H1 (cell line): ENCODE measurements around the gene KIAA1614. TPM values are rescaled to one million over a fixed set of nuclear protein-coding genes. Genes with fewer than 3 reads are reported as not detected.

Experiments used
- CBX8 ChIP-seq: fragments of 300-800, 300-1000 bp; sonication (generic); IDR thresholded peaks from 2 replicates; pipeline ENCODE4 v1.7.1; 2016; ENCODE audit warnings: low read depth, low read length, borderline replicate concordance
- CHD7 ChIP-seq: fragments of 300-600 bp; sonication (generic); IDR thresholded peaks from 2 replicates; pipeline ENCODE4 v1.7.1; 2012; ENCODE audit warnings: low read length, moderate library complexity, mild to moderate bottlenecking, inconsistent platforms; ENCODE audit not compliant: insufficient replicate concordance
- JUND ChIP-seq: IDR thresholded peaks from 2 replicates; pipeline ENCODE4 v1.6.1; 2011; ENCODE audit warnings: mild to moderate bottlenecking, improper control_type of control experiment, low read length
- NRF1 ChIP-seq: IDR thresholded peaks from 2 replicates; pipeline ENCODE4 v1.6.1; 2011; ENCODE audit warnings: mild to moderate bottlenecking, low read depth, low read length, improper control_type of control experiment
- SIX5 ChIP-seq: IDR thresholded peaks from 2 replicates; pipeline ENCODE4 v1.6.1; 2011; ENCODE audit warnings: mild to moderate bottlenecking, low read depth, low read length
- TAF1 ChIP-seq: IDR thresholded peaks from 2 replicates; pipeline ENCODE4 v1.6.1; 2011; ENCODE audit warnings: mild to moderate bottlenecking, low read depth, low read length
- polyA plus RNA-seq, 7 experiments: library from polyadenylated mRNA; depleted of rRNA in 3 of 7; stranded (reverse) in 5 of 7; unstranded in 2 of 7; fragments of >200 nt in 5 of 7; fragments of 200-250 nt in 2 of 7; gene quantifications; 1 replicate in 5 of 7; 2 replicates in 1 of 7; 4 replicates in 1 of 7; pipeline versions ENCODE4 v1.2.1 to v1.2.3, GENCODE V29; 2011 to 2013; ENCODE audit warnings: missing spikeins in 2 of 7, mixed read lengths in 2 of 7
- total RNA-seq: library from RNA; stranded (reverse); fragmentation: NEBNext Ultra II Directional; extraction: Animal tissue kit (Norgen Biotek cat#: 25700); gene quantifications from 2 replicates; pipeline ENCODE4 v1.2.1, GENCODE V29; 2021
- TF ChIP-seq, protein P1 (sequence below), 3 experiments: IDR thresholded peaks; 1 replicate in 2 of 3; 2 replicates in 1 of 3; pipeline versions ENCODE4 v1.5.1 to v1.6.1; 2011; ENCODE audit warnings: low read length in 3 of 3, mild to moderate bottlenecking in 3 of 3, inconsistent platforms in 2 of 3, low read depth in 1 of 3, moderate library complexity in 1 of 3; ENCODE audit not compliant: insufficient read depth in 1 of 3; ENCODE audit errors: control extremely low read depth in 1 of 3

The KIAA1614 gene
- total and polyA plus RNA-seq, 2 of the 8 experiments (the other 6 are each of a cell fraction or from before 2014, with no cell fraction given) = 1.3 to 3.1 TPM

- TF ChIP-seq, protein P1, sequence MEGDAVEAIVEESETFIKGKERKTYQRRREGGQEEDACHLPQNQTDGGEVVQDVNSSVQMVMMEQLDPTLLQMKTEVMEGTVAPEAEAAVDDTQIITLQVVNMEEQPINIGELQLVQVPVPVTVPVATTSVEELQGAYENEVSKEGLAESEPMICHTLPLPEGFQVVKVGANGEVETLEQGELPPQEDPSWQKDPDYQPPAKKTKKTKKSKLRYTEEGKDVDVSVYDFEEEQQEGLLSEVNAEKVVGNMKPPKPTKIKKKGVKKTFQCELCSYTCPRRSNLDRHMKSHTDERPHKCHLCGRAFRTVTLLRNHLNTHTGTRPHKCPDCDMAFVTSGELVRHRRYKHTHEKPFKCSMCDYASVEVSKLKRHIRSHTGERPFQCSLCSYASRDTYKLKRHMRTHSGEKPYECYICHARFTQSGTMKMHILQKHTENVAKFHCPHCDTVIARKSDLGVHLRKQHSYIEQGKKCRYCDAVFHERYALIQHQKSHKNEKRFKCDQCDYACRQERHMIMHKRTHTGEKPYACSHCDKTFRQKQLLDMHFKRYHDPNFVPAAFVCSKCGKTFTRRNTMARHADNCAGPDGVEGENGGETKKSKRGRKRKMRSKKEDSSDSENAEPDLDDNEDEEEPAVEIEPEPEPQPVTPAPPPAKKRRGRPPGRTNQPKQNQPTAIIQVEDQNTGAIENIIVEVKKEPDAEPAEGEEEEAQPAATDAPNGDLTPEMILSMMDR (IDR thresholded peaks at IDR 0.05; ENCODE audit: control extremely low read depth in 1 of 3, insufficient read depth in 1 of 3, low read depth in 1 of 3, low read length in 3 of 3) = peak; percentile 20 to 44 (median 33); a peak in 3 of 4 replicates
- no peak for TF ChIP-seq CBX8
- no peak for TF ChIP-seq NRF1
- TF ChIP-seq SIX5 = no peak
- TF ChIP-seq JUND = no peak
- TF ChIP-seq CHD7 = no peak
- TF ChIP-seq TAF1 = no peak
Measured at GRCh38 chr1:180946541-180947498, 34.1 kb downstream of the KIAA1614 start (continued).
